HL-60 (cell line): Measurements from ENCODE around the gene RET.

Experiments
- GABPA ChIP-seq: IDR thresholded peaks from 2 replicates; pipeline ENCODE4 v1.6.1; 2012; ENCODE audit warnings: low read depth
- POLR2AphosphoS5 ChIP-seq: IDR thresholded peaks from 2 replicates; pipeline ENCODE4 v1.6.1; 2012; ENCODE audit warnings: low read depth
- SPI1 ChIP-seq: IDR thresholded peaks from 2 replicates; pipeline ENCODE4 v1.6.1; 2012; ENCODE audit warnings: low read depth, mild to moderate bottlenecking, borderline replicate concordance
- TF ChIP-seq, protein P1 (sequence below): IDR thresholded peaks from one replicate; pipeline ENCODE4 v1.5.1; 2011; ENCODE audit warnings: low read length, control low read depth, inconsistent platforms; ENCODE audit not compliant: insufficient read depth
- TF ChIP-seq, protein P2 (sequence below): IDR thresholded peaks from 2 replicates; pipeline ENCODE4 v1.6.1; 2012; ENCODE audit warnings: low read depth; ENCODE audit not compliant: insufficient replicate concordance

DNA sequence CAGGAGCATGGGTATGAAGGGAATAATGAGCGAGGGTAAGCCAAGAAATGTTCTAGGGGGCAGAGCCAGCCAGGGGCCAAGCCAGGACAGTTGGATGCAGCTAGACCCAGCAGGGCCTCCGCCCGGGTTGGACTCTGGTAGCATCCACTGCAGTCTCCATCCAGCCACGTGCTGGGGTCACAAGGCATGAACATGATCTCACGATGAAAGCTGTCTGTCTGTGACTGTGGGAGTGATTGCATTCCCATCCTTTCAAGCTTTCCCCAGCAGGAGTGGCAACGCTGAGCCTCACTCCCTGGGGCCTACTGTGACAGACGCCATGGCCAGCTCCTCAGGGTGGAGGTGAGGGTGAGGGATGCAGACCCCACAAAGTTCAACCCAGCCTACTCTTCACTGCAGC lies 47.8 kb upstream of the RET start:
- TF ChIP-seq, protein P1, sequence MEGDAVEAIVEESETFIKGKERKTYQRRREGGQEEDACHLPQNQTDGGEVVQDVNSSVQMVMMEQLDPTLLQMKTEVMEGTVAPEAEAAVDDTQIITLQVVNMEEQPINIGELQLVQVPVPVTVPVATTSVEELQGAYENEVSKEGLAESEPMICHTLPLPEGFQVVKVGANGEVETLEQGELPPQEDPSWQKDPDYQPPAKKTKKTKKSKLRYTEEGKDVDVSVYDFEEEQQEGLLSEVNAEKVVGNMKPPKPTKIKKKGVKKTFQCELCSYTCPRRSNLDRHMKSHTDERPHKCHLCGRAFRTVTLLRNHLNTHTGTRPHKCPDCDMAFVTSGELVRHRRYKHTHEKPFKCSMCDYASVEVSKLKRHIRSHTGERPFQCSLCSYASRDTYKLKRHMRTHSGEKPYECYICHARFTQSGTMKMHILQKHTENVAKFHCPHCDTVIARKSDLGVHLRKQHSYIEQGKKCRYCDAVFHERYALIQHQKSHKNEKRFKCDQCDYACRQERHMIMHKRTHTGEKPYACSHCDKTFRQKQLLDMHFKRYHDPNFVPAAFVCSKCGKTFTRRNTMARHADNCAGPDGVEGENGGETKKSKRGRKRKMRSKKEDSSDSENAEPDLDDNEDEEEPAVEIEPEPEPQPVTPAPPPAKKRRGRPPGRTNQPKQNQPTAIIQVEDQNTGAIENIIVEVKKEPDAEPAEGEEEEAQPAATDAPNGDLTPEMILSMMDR, result no peak
- TF ChIP-seq, protein P2, sequence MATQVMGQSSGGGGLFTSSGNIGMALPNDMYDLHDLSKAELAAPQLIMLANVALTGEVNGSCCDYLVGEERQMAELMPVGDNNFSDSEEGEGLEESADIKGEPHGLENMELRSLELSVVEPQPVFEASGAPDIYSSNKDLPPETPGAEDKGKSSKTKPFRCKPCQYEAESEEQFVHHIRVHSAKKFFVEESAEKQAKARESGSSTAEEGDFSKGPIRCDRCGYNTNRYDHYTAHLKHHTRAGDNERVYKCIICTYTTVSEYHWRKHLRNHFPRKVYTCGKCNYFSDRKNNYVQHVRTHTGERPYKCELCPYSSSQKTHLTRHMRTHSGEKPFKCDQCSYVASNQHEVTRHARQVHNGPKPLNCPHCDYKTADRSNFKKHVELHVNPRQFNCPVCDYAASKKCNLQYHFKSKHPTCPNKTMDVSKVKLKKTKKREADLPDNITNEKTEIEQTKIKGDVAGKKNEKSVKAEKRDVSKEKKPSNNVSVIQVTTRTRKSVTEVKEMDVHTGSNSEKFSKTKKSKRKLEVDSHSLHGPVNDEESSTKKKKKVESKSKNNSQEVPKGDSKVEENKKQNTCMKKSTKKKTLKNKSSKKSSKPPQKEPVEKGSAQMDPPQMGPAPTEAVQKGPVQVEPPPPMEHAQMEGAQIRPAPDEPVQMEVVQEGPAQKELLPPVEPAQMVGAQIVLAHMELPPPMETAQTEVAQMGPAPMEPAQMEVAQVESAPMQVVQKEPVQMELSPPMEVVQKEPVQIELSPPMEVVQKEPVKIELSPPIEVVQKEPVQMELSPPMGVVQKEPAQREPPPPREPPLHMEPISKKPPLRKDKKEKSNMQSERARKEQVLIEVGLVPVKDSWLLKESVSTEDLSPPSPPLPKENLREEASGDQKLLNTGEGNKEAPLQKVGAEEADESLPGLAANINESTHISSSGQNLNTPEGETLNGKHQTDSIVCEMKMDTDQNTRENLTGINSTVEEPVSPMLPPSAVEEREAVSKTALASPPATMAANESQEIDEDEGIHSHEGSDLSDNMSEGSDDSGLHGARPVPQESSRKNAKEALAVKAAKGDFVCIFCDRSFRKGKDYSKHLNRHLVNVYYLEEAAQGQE, result no peak
- no peak for TF ChIP-seq POLR2AphosphoS5
- TF ChIP-seq SPI1, result no peak
- TF ChIP-seq GABPA, result no peak
